Stimulated activated naive CD8-positive, alpha-beta T cell treated with anti-CD3 and anti-CD28 coated beads, Interleukin-15, Interleukin-2, amounts not matched to agents 100 U/mL and 50 U/mL, for 24 hours (primary cell): Measurements from ENCODE around the gene PTGDR.

Experiments used
- ATAC-seq: fragments of 150-1000 bp; cut with Tn5 transposase; one replicate; pipeline ENCODE4 v1.10.0; 2021
- DNase-seq: peaks from one replicate; pipeline ENCODE4 v3.0.0; 2021

Gene PTGDR

GRCh38 chr14:52265253-52265652 is 2.2 kb upstream of the PTGDR start:
- ATAC-seq (no peak), DNase-seq (no peak)

GRCh38 chr14:52266179-52266578 is 1.3 kb upstream of the PTGDR start:
- DNase-seq (no peak), ATAC-seq (no peak)

- no peak for ATAC-seq
- no peak for DNase-seq
Observed at GRCh38 chr14:52266782-52267181, 716 bp upstream of the PTGDR start.

- ATAC-seq (peak; percentile 38), DNase-seq (peak; percentile 38)
Observed at GRCh38 chr14:52268279-52269061, 972 bp downstream of the PTGDR start.

GRCh38 chr14:52269100-52269499 is 1.6 kb downstream of the PTGDR start:
- DNase-seq (no peak), ATAC-seq (no peak)

- DNase-seq, result no peak
- ATAC-seq, result no peak
Observed at GRCh38 chr14:52269982-52270381, 2.5 kb downstream of the PTGDR start.

- ATAC-seq (no peak), DNase-seq (no peak)
Observed at GRCh38 chr14:52271538-52271937, 4.0 kb downstream of the PTGDR start.

- peak; percentile 24 for ATAC-seq
- DNase-seq, result no peak
Observed at GRCh38 chr14:52272375-52272774, 4.9 kb downstream of the PTGDR start.

- DNase-seq, result no peak
- ATAC-seq, result peak; percentile 49
Observed at GRCh38 chr14:52275372-52275771, 7.9 kb downstream of the PTGDR start.

- DNase-seq (no peak), ATAC-seq (no peak)
Observed at GRCh38 chr14:52277552-52277951, 10.1 kb downstream of the PTGDR start.

GRCh38 chr14:52279408-52279807 is 11.9 kb downstream of the PTGDR start:
- DNase-seq (no peak), ATAC-seq (no peak)

GRCh38 chr14:52283099-52283498 is 15.6 kb downstream of the PTGDR start:
- ATAC-seq, result no peak

GRCh38 chr14:52286661-52287649 is 19.5 kb downstream of the PTGDR start:
- ATAC-seq, result no peak
- no peak for DNase-seq

More at GRCh38 chr14:52283099-52283498, 15.6 kb downstream of the PTGDR start:
- DNase-seq, result no peak

GRCh38 chr14:52296378-52296777 is 28.9 kb downstream of the PTGDR start:
- ATAC-seq, result no peak

GRCh38 chr14:52298795-52299194 is 31.3 kb downstream of the PTGDR start:
- no peak for ATAC-seq
- no peak for DNase-seq

More at GRCh38 chr14:52296378-52296777, 28.9 kb downstream of the PTGDR start:
- DNase-seq, result no peak

GRCh38 chr14:52299692-52300278 is 32.3 kb downstream of the PTGDR start:
- DNase-seq (no peak), ATAC-seq (no peak)

- DNase-seq (no peak), ATAC-seq (no peak)
Observed at GRCh38 chr14:52303236-52303635, 35.7 kb downstream of the PTGDR start.

GRCh38 chr14:52304248-52304904 is 36.9 kb downstream of the PTGDR start:
- DNase-seq, result no peak
- no peak for ATAC-seq

- no peak for ATAC-seq
- no peak for DNase-seq
Observed at GRCh38 chr14:52305014-52305413, 37.5 kb downstream of the PTGDR start.

- ATAC-seq (no peak), DNase-seq (no peak)
Observed at GRCh38 chr14:52307376-52307775, 39.9 kb downstream of the PTGDR start.

GRCh38 chr14:52307905-52308304 is 40.4 kb downstream of the PTGDR start:
- peak; percentile 58 for ATAC-seq
- no peak for DNase-seq

GRCh38 chr14:52310541-52310940 is 43.0 kb downstream of the PTGDR start:
- no peak for ATAC-seq

More at GRCh38 chr14:52310541-52310940, 43.0 kb downstream of the PTGDR start:
- DNase-seq, result no peak
